Activated naive CD4-positive, alpha-beta T cell treated with anti-CD3 and anti-CD28 coated beads, Interleukin-2, amount 50 U/mL, for 72 hours (primary cell): Measurements from ENCODE around the gene NTSR1. TPM values are rescaled to one million over a fixed set of nuclear protein-coding genes. Genes with fewer than 3 reads are reported as not detected.

ENCODE experiments used
- ATAC-seq, 2 donors: fragments of 150-1000 bp; cut with Tn5 transposase; 2 replicates each; pipeline ENCODE4 v1.10.0; 2021; ENCODE audit warnings: mild to moderate bottlenecking in 2 of 2, moderate library complexity in 2 of 2
- DNase-seq, 2 donors: peaks; one replicate each; pipeline ENCODE4 v3.0.0; 2021 to 2022; ENCODE audit warnings: low spot score in 2 of 2
- H3K27ac Mint-ChIP-seq, 2 donors: one replicate each; pipeline ENCODE4 v1.8.0; 2022; ENCODE audit warnings: mild to moderate bottlenecking in 2 of 2, mixed read lengths in 2 of 2
- H3K36me3 Mint-ChIP-seq, 2 donors: one replicate each; pipeline ENCODE4 v1.8.0; 2022; ENCODE audit warnings: mixed read lengths in 2 of 2
- H3K9me3 Mint-ChIP-seq, 2 donors: one replicate each; pipeline ENCODE4 v1.8.0; 2022; ENCODE audit warnings: mixed read lengths in 2 of 2
- total RNA-seq, 2 donors: library from RNA; stranded (reverse); gene quantifications; one replicate each; pipeline ENCODE4 v1.2.3, GENCODE V29; 2022

NTSR1 gene
- total RNA-seq, 2 donors from 2014 or later, result not detected

- Mint-ChIP-seq H3K36me3 (peaks cover 0 to 14% of the 10 kb centered on the region in 2 donors), H3K9me3 (no peaks in the 10 kb centered on the region), H3K27ac (peak overlapping the region; percentile 14 to 16)
- ATAC-seq, result no peak
- no peak for DNase-seq
Observed at GRCh38 chr20:62797671-62798532, 89.3 kb downstream of the NTSR1 start.

DNA sequence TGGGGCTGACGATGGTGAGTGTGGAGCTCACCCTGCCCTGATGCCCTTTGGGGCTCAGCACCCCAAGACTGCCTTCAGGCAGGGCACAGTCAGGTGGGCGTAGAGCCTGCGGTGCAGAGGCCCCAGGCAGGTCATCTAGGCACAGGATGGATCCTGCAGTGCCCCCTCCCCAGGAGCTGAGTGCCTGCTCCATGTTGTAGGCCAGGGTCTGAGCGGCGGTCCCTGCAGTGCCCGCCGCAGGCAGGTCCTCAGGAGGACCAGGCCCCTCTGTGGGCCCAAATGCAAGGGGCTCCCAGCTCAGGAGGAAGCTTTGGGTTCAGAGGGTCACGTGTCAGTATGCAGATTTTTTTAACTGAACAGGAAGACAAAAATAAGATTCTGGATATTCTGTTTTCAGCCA lies 90.4 kb downstream of the NTSR1 start:
- H3K36me3 Mint-ChIP-seq, result peaks cover 3 to 14% of the 10 kb centered on the region in 2 donors
- H3K27ac Mint-ChIP-seq, result peak overlapping the region in 1 of 2 donors; percentile 16
- no peaks in the 10 kb centered on the region for H3K9me3 Mint-ChIP-seq
- no peak for DNase-seq
- no peak for ATAC-seq

DNA sequence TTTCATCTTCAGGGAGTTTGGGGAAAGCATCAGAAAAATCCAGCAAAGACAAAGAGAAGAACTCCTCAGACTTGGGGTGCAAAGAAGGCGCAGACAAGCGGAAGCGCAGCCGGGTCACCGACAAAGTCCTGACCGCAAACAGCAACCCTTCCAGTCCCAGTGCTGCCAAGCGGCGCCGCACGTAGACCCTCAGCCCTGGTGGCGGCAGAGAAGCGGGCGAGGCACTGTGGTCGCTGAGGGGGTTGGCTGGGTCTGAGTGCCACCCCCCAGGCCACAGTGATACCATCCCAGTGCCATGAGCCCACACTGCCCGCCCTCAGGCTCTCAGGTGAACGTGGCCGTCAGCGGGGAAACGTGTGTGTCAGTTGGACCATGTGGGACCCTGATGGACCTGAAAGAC lies 90.8 kb downstream of the NTSR1 start:
- DNase-seq (no peak), ATAC-seq (no peak)
- no peaks in the 10 kb centered on the region for H3K9me3 Mint-ChIP-seq
- peak overlapping the region in 1 of 2 donors; percentile 16 for H3K27ac Mint-ChIP-seq
- H3K36me3 Mint-ChIP-seq, result peaks cover 5 to 14% of the 10 kb centered on the region in 2 donors

DNA sequence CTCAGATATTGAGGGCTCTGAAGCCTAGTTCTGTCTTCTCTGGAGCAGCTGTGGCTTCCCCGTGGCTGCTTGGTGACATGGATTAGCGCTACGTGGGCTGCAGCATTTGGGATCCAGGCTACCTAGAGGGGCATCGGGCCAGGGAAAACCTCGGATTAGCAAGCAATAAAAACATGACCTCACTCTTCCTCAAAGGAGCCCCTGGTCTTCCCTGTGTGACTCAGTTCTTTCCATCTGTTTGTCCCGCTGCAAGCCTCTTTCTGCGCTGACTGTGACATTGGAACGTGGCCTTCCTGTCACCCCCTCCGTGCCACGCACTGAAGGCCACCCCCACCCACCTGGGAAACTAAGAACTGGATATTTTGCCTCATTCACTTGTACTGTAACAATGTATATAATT lies 91.2 kb downstream of the NTSR1 start:
- ATAC-seq, result no peak

DNA sequence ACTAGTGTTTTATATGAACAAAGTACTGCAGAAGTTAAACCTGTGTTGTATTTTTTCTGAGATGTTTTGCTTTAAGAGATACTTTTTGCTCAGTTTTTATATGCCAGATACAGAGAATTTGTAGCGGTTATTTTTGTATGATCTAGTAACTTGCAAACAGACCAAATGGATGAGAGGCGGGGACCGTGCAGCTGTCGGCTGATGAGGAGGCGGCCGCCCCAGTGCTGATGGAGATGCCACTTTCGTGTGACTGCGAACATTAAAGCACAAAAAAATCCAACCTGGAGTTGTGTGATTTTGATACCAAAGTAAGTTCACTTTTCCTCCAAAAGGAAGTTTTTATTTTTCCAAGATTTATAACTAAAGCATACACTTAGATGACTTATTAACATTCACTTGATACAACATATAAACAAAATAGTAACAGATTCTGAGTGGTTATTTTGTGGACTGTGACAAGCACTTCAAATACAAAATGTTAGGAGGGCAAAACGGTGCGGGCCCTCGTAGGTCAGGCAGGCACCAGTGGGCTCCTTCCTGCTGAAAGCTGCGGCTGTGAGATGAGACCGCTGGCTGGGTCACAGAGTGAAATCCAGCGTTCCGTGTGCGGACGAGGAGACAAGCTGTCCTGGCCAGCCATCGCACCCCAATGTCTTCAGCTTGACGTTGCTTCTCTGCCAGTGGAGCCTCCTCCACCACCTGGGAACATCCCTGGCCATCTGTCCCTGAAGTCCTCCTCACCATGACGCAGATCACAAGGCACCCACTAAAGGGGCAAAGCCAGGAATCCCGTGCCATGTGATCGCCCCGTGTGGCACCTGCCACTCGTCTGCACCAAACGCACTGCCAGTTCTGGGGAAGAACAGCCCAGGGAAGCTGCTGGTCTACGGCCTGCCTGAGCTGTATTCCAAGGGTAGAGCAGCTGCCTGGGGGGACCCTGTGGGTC lies 92.0 kb downstream of the NTSR1 start:
- peaks cover 5 to 14% of the 10 kb centered on the region in 2 donors for H3K36me3 Mint-ChIP-seq
- no peaks in the 10 kb centered on the region for H3K9me3 Mint-ChIP-seq
- DNase-seq (no peak), ATAC-seq (no peak)
- H3K27ac Mint-ChIP-seq, result no peak overlapping the region

More for the DNA sequence above, 91.2 kb downstream of the NTSR1 start:
- Mint-ChIP-seq H3K27ac (no peak overlapping the region), H3K9me3 (no peaks in the 10 kb centered on the region), H3K36me3 (peaks cover 5 to 14% of the 10 kb centered on the region in 2 donors)
- no peak for DNase-seq

- DNase-seq (no peak), ATAC-seq (no peak)
- H3K27ac Mint-ChIP-seq, result no peak overlapping the region
- H3K36me3 Mint-ChIP-seq, result peaks cover 5 to 14% of the 10 kb centered on the region in 2 donors
- H3K9me3 Mint-ChIP-seq, result no peaks in the 10 kb centered on the region
Observed at GRCh38 chr20:62801284-62802010, 92.8 kb downstream of the NTSR1 start.

DNA sequence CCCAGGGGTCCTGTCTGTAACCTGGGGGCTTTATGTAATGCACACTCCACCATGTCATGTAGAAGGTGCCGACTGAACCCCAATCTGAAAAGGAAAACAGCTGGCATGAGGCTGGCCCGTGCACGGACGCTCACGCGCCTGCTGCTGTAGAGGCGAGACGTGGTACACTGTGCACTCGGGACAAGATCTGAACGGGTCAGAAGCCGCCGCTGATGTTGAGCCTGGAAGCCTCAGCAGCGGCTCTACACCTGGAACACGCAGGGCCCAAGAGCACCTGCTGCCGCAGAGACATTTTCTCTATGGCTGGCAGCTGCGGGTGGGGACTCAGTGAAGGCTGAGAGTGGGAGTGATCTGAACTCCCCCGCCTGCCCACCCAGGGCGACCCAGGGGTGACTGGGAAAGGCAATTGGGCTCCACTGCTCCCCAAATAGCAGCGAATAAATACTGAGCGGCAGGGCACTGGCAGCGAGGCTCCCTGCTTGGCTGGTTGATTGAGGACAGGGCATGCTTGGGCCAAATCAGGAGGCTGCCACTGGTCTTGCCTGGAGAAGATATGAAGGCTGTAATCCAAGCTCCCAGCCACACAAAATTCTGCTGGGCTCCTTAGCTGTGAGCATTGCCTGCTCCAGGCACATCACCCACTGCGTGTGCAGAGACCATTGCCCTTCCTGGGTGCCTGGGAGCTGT lies 93.5 kb downstream of the NTSR1 start:
- ATAC-seq, result no peak
- Mint-ChIP-seq H3K36me3 (peaks cover 5 to 14% of the 10 kb centered on the region in 2 donors), H3K9me3 (no peaks in the 10 kb centered on the region), H3K27ac (no peak overlapping the region)
- DNase-seq, result no peak

GRCh38 chr20:62804021-62804626 lies 95.5 kb downstream of the NTSR1 start:
- no peaks in the 10 kb centered on the region for H3K9me3 Mint-ChIP-seq
- no peak for DNase-seq

DNA sequence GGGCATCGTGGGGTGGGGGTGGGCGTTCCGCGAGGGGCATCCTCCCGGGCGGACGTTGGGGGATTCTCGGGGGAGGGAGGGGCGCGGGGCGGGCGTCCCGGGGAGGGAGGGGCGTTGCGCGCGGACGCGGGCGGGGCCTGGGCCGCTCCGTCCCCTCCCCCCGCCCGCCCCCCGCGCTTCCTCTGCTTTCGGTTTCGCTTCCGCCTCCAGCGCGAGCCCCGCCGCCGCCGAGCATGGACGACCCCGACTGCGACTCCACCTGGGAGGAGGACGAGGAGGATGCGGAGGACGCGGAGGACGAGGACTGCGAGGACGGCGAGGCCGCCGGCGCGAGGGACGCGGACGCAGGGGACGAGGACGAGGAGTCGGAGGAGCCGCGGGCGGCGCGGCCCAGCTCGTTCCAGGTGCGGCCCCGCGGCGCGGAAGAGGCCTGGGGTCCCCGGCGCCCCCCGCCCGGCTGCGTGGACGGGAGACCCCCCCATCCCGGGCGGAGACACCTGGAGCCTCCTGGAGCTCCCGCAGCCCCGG lies 96.1 kb downstream of the NTSR1 start, which contains the start of gene OGFR:
OGFR (plus strand) TSS at position 209 of the 528 bp plus-strand sequence; CDS start at position 234, 25 bp downstream.
- Mint-ChIP-seq H3K36me3 (peaks cover 0 to 5% of the 10 kb centered on the region in 2 donors), H3K27ac (peak within 1 kb of the TSS; percentile 82 to 88)

More at GRCh38 chr20:62804021-62804626, 95.5 kb downstream of the NTSR1 start:
- peaks cover under 1 to 5% of the 10 kb centered on the region in 2 donors for H3K36me3 Mint-ChIP-seq
- peak overlapping the region; percentile 50 to 88 for H3K27ac Mint-ChIP-seq
- ATAC-seq, result peak; percentile 10 to 14

DNA sequence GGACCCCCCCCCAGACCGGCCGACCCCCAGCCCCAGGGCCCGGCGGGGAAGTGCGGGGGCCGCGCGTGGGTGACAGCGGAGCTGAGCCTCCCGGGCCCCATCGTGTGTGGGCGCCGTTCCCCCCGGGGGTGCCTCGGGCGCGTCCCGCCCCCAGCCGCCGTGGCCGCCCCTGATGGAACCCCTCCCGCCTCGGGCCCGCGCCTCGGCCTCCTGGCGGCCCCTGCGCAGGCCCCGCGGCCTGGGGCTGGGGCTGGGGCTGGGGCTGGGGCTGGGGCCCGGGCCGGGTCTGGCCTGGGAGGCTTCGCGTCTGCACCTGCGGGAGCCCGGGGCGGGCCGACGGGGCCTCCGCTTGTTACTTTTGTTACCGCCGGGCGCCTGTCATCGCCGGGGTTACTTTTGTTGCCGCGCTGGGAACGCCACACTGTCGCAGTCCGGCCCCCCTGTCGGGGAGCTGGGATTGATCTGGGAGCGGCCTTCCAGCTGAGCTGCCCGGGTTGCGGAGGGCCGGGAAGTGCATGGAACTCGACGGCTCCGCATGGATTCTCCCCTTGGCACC lies 96.6 kb downstream of the NTSR1 start:
- ATAC-seq, result peak; percentile 19 to 34
- no peak for DNase-seq
- Mint-ChIP-seq H3K27ac (peak overlapping the region in 1 of 2 donors; percentile 88), H3K36me3 (peaks cover 0 to 5% of the 10 kb centered on the region in 2 donors), H3K9me3 (no peaks in the 10 kb centered on the region)

More for the DNA sequence above, 96.1 kb downstream of the NTSR1 start, which contains the start of gene OGFR:
- H3K9me3 Mint-ChIP-seq, result no peaks in the 10 kb centered on the region
- DNase-seq (peak; percentile 67 to 70), ATAC-seq (peak; percentile 30 to 72)

- DNase-seq (no peak), ATAC-seq (no peak)
- Mint-ChIP-seq H3K36me3 (peaks cover 0 to 5% of the 10 kb centered on the region in 2 donors), H3K9me3 (no peaks in the 10 kb centered on the region), H3K27ac (peak overlapping the region; percentile 50 to 76)
Observed at GRCh38 chr20:62805711-62806382, 97.2 kb downstream of the NTSR1 start.

- peaks cover 0 to 5% of the 10 kb centered on the region in 2 donors for H3K36me3 Mint-ChIP-seq
- H3K27ac Mint-ChIP-seq, result peak overlapping the region in 1 of 2 donors; percentile 76
- H3K9me3 Mint-ChIP-seq, result no peaks in the 10 kb centered on the region
- ATAC-seq (no peak), DNase-seq (no peak)
Observed at GRCh38 chr20:62806383-62807050, 97.9 kb downstream of the NTSR1 start.

DNA sequence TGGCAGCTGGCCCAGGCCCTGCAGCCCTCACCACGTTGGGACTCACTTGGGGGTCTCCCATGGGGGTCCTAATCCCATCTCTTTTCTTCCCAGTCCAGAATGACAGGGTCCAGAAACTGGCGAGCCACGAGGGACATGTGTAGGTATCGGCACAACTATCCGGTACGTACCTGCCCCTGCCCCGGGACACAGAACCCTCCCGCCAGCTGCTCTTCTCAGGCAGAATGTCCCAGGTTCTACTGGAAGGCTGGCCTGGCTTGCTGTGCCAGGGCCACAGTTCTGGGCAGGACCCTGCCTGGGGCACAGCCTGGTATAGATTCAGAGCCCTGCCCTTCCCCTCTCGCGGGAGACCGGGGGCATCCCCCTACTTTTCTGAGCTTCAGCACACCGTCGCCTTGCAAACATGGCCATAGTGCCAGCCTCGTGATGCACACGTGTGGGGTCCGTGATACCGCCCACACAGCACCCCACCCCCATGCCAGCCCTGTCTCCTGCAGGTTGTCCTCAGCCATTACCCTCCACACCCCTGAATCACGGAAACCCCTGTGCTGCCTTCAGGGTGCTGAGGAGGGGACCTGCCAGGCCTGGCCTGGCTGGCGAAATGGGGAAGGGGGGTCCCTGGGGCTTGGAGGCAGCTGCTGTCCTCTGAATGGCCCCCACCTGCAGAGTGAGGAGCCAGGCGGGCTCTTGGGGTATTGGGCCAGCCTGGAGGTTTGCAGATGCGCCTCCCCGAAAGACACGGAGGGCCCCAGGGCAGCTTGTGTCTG lies 99.0 kb downstream of the NTSR1 start:
- no peak for DNase-seq
- Mint-ChIP-seq H3K9me3 (no peaks in the 10 kb centered on the region), H3K27ac (no peak overlapping the region), H3K36me3 (peaks cover 0 to 5% of the 10 kb centered on the region in 2 donors)
- ATAC-seq, result no peak
